ENCODE data around the gene MEX3A.
"Not testable (repeated sequence)": the region's sequence is repeated elsewhere in the genome, so short reads cannot be mapped to it uniquely, and the experiment has no call there.

MEX3A gene

DNA sequence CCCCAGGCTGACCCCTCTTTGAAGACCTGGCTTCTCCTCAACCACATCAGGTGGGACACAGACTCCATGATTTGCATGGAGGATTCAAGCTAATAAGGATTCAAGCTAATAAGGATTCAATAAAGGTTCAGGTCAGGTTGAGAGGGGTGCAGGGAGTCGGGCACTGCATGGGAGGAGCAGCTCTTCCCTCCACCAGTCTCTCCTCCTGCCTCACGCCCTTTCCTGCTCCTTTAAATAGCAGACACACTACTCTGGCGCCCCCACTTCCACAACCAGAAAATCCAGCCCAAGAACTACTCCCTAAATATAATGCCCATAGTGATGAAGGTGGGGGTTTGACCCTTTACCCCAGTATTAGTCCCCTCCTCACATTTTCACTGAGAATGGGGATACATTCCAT is 7.1 kb downstream of the MEX3A start:
- H3K4me3 ChIP-seq (ENCODE audit: low read length in 2 of 2): no peak overlapping the region
- H3K9ac ChIP-seq (ENCODE audit: low read length in 2 of 2): no peak overlapping the region
- peaks cover 16% of the 10 kb centered on the region for H3K4me1 ChIP-seq (ENCODE audit: control insufficient read depth, insufficient read depth, low read length)
- H3K36me3 ChIP-seq (ENCODE audit: control insufficient read depth in 2 of 2, insufficient read depth in 2 of 2, low read length in 2 of 2): no peaks in the 10 kb centered on the region
- H3K9me3 ChIP-seq (ENCODE audit: control insufficient read depth in 2 of 2, low read length in 2 of 2): no peaks in the 10 kb centered on the region
- no peak overlapping the region for H3K27ac ChIP-seq (ENCODE audit: low read length)
- peaks cover 0 to 3% of the 10 kb centered on the region in 2 donors for H3K27me3 ChIP-seq (ENCODE audit: control insufficient read depth in 1 of 2, insufficient read depth in 2 of 2, low read length in 2 of 2)

DNA sequence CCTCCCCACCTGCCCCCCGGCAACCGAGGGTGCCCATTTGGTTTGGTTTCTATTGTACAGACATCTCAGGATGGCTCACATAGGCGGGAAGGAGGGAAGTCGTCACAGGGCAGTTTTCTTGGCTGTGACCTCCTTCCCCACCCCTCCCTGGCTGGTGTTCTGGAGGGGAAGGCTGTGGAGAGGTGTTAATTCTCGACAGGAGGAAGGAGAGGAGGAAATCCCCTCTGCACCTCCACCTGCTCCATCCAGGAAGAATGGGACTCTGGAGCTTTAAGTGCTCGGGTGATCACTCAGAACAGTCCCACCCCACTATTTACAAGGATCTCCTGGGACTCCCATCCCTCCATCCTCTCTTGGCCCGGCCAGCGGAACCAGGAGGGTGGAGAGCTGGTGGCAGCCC is 7.6 kb downstream of the MEX3A start:
- Histone ChIP-seq H3K27me3 (ENCODE audit: control insufficient read depth in 1 of 2, insufficient read depth in 2 of 2, low read length in 2 of 2) (peaks cover 0 to 5% of the 10 kb centered on the region in 2 donors), H3K4me1 (ENCODE audit: control insufficient read depth, insufficient read depth, low read length) (peaks cover 16% of the 10 kb centered on the region), H3K36me3 (ENCODE audit: control insufficient read depth in 2 of 2, insufficient read depth in 2 of 2, low read length in 2 of 2) (no peaks in the 10 kb centered on the region), H3K4me3 (ENCODE audit: low read length in 2 of 2) (no peak overlapping the region), H3K9ac (ENCODE audit: low read length in 2 of 2) (no peak overlapping the region), H3K27ac (ENCODE audit: low read length) (no peak overlapping the region), H3K9me3 (ENCODE audit: control insufficient read depth in 2 of 2, low read length in 2 of 2) (no peaks in the 10 kb centered on the region)

DNA sequence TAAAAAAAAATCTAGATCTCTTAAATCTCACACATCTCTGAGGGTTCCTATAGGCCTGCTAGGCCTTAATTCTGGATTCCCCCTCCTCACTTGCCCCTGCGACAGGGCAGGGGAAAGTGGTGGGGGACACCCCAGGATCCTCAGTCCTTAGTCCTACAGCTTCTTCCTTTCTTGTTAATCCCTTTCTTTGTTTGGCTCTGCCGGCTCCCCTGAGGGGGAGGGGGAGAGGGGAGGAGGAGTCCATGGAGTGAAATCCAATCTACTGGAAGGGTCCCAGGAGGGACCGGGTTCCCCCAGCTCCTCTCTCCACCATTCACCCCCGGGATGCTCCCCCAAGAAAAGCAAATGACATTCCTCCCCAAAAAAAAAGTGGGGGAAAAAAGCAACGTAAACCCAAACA is 8.5 kb downstream of the MEX3A start:
- Histone ChIP-seq H3K36me3 (ENCODE audit: control insufficient read depth in 2 of 2, insufficient read depth in 2 of 2, low read length in 2 of 2) (no peaks in the 10 kb centered on the region), H3K27me3 (ENCODE audit: control insufficient read depth in 1 of 2, insufficient read depth in 2 of 2, low read length in 2 of 2) (peaks cover 0 to 5% of the 10 kb centered on the region in 2 donors), H3K27ac (ENCODE audit: low read length) (no peak overlapping the region), H3K4me3 (ENCODE audit: low read length in 2 of 2) (no peak overlapping the region), H3K9ac (ENCODE audit: low read length in 2 of 2) (no peak overlapping the region), H3K4me1 (ENCODE audit: control insufficient read depth, insufficient read depth, low read length) (peaks cover 16% of the 10 kb centered on the region), H3K9me3 (ENCODE audit: control insufficient read depth in 2 of 2, low read length in 2 of 2) (no peaks in the 10 kb centered on the region)

DNA sequence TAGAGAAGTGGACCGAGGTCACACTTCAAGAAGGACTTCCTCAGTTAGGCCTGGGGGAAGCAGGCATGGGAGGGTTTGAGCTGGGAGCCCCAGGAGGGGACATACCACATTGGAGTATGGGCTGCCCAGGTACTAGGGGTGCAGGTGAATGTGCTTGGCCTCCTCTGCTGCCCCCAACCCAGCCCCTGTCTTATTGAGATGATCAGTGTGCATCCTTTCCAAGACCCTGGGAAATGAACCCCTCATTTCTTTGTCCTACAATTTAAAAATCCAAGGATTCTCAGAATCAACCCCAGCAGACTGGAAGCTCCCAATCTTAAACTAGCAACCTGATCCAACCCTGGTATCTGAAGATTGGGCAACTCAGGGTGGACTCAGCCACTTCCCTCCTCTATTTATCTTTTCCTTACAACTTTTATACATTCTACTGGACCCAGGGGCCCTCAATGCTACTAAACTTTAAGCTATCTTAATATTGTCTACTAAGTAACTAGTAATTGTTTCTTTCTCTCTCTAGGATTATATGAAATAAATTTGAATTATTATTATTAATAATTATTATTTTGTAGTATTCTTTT is 9.1 kb downstream of the MEX3A start:
- H3K27me3 ChIP-seq (ENCODE audit: control insufficient read depth in 1 of 2, insufficient read depth in 2 of 2, low read length in 2 of 2): peaks cover 0 to 5% of the 10 kb centered on the region in 2 donors
- H3K36me3 ChIP-seq (ENCODE audit: control insufficient read depth in 2 of 2, insufficient read depth in 2 of 2, low read length in 2 of 2): no peaks in the 10 kb centered on the region
- no peak overlapping the region for H3K9ac ChIP-seq (ENCODE audit: low read length in 2 of 2)
- peaks cover 16% of the 10 kb centered on the region for H3K4me1 ChIP-seq (ENCODE audit: control insufficient read depth, insufficient read depth, low read length)
- H3K4me3 ChIP-seq (ENCODE audit: low read length in 2 of 2): no peak overlapping the region
- no peaks in the 10 kb centered on the region for H3K9me3 ChIP-seq (ENCODE audit: control insufficient read depth in 2 of 2, low read length in 2 of 2)
- no peak overlapping the region for H3K27ac ChIP-seq (ENCODE audit: low read length)

DNA sequence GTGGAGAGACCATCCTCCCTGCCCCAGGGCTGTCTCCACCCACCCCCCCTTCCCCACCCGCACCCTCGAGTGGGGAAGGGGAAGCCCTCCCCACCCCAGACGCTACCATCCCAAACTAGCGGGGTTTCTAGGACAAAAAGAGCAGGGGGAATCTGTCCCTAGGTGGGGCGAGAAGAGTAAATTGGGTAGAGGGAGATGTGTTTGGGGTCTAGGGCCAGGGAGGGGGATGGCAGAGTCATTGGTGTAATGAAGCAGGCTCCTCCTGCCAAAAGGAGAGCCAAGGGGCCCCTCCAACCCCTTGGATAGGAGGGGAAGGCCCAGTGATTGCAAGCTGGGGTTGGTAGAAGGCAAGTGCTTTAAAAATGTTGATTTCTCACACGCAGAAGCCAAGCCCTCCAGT is 10.0 kb downstream of the MEX3A start:
- H3K4me3 ChIP-seq (ENCODE audit: low read length in 2 of 2): no peak overlapping the region
- no peaks in the 10 kb centered on the region for H3K36me3 ChIP-seq (ENCODE audit: control insufficient read depth in 2 of 2, insufficient read depth in 2 of 2, low read length in 2 of 2)
- peaks cover 15% of the 10 kb centered on the region for H3K4me1 ChIP-seq (ENCODE audit: control insufficient read depth, insufficient read depth, low read length)
- no peak overlapping the region for H3K27ac ChIP-seq (ENCODE audit: low read length)
- no peaks in the 10 kb centered on the region for H3K9me3 ChIP-seq (ENCODE audit: control insufficient read depth in 2 of 2, low read length in 2 of 2)
- no peak overlapping the region for H3K9ac ChIP-seq (ENCODE audit: low read length in 2 of 2)
- peaks cover 0 to 6% of the 10 kb centered on the region in 2 donors for H3K27me3 ChIP-seq (ENCODE audit: control insufficient read depth in 1 of 2, insufficient read depth in 2 of 2, low read length in 2 of 2)

DNA sequence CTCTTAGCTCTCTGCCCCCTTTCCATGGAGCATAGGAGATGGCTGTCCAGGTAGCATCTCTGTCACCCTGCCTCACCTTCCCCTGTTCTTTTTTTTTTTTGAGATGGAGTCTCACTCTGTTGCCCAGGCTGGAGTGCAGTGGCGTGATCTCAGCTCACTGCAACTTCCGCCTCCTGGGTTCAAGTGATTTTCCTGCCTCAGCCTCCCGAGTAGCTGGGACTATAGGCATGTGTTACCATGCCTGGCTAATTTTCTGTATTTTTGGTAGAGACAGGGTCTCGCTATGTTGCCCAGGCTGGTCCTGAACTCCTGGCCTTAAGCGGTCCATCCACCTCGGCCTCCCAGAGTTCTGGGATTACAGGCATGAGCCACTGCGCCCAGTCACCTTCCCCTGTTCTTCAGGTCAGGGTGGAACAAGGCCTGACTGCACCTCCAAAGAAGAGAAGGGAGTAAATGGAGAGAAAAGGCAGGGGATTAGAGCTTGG is 10.9 kb downstream of the MEX3A start:
- not testable (repeated sequence) for H3K4me1 ChIP-seq (ENCODE audit: control insufficient read depth, insufficient read depth, low read length); H3K36me3 ChIP-seq (ENCODE audit: control insufficient read depth in 2 of 2, insufficient read depth in 2 of 2, low read length in 2 of 2); H3K9ac ChIP-seq (ENCODE audit: low read length in 2 of 2); H3K4me3 ChIP-seq (ENCODE audit: low read length in 2 of 2); H3K27ac ChIP-seq (ENCODE audit: low read length); H3K9me3 ChIP-seq (ENCODE audit: control insufficient read depth in 2 of 2, low read length in 2 of 2); H3K27me3 ChIP-seq (ENCODE audit: control insufficient read depth in 1 of 2, insufficient read depth in 2 of 2, low read length in 2 of 2)

DNA sequence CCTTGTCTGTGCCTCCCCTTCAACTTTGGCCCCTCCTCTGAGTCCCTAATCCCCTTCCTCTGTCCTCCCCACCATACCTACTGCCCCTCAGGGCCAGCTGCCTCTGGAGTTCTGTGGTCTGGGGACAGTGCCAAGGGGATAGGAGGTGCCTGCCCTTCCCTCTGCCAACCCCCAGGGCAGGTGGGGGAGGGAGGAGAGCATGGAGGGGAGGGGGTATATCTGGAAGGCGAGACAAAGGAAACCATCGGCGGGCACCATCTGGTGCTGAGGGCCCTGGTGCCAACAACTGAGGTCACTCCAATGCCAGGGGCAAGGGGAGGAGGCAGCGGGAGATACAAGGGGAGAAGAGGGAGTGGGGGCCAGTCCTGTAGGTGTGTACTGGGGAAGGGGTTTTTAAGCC is 11.7 kb downstream of the MEX3A start:
- H3K9ac ChIP-seq (ENCODE audit: low read length in 2 of 2): no peak overlapping the region
- no peaks in the 10 kb centered on the region for H3K4me1 ChIP-seq (ENCODE audit: control insufficient read depth, insufficient read depth, low read length)
- peaks cover 0 to 7% of the 10 kb centered on the region in 2 donors for H3K27me3 ChIP-seq (ENCODE audit: control insufficient read depth in 1 of 2, insufficient read depth in 2 of 2, low read length in 2 of 2)
- H3K4me3 ChIP-seq (ENCODE audit: low read length in 2 of 2): no peak overlapping the region
- H3K27ac ChIP-seq (ENCODE audit: low read length): no peak overlapping the region
- no peaks in the 10 kb centered on the region for H3K36me3 ChIP-seq (ENCODE audit: control insufficient read depth in 2 of 2, insufficient read depth in 2 of 2, low read length in 2 of 2)
- no peaks in the 10 kb centered on the region for H3K9me3 ChIP-seq (ENCODE audit: control insufficient read depth in 2 of 2, low read length in 2 of 2)

DNA sequence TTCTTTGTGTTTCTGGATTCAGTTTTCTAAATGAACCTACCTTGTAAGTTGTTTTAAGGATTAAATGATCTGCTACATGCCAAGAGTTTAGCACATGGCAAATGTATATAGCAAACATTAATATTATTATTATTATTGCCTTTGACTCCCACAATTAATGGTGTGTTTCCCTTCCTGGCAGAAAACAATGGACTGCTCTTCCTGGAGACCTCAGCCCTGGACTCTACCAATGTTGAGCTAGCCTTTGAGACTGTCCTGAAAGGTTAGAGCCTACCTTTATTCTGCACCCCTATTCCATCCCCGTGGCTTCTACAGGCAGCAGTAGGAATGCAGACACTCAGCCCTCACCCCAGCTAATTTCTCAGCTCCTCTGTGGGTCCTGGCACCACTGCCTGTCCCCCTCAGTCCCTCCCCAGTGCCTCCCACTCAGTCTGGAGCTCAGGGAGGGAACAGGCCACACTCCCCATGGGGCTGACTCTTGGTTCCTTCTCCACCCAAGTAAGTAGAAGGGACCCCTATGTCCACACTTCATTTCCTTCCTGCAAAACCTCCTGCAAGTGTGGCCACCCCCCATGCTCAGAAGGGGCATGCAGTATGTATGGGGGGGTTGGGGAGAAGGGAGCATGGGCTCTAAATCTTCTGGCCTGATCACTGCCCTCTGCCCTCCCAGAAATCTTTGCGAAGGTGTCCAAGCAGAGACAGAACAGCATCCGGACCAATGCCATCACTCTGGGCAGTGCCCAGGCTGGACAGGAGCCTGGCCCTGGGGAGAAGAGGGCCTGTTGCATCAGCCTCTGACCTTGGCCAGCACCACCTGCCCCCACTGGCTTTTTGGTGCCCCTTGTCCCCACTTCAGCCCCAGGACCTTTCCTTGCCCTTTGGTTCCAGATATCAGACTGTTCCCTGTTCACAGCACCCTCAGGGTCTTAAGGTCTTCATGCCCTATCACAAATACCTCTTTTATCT is 12.5 kb downstream of the MEX3A start:
- no peaks in the 10 kb centered on the region for H3K36me3 ChIP-seq (ENCODE audit: control insufficient read depth in 2 of 2, insufficient read depth in 2 of 2, low read length in 2 of 2)

DNA sequence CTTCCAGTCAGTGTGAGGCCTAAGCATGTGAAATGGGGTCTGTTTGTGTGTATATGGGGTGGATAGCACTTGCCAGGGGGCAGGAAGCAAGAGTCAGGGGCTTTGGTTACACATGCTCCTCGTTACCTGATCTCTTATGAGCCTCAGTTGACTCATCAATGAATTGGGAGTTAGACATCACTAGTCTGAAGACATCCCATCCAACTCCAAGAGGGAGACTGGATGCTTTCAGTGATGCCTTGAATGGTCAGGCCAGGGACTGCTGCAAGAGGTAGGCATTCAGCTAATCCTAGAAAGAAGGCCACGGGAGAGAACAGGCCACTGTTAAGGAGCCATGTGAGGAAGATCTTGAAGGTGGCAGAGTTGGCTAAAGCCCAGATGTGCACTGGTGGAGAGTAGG is 15.0 kb downstream of the MEX3A start:
- no peaks in the 10 kb centered on the region for H3K36me3 ChIP-seq (ENCODE audit: control insufficient read depth in 2 of 2, insufficient read depth in 2 of 2, low read length in 2 of 2)
- H3K4me3 ChIP-seq (ENCODE audit: low read length in 2 of 2): no peak overlapping the region
- no peaks in the 10 kb centered on the region for H3K4me1 ChIP-seq (ENCODE audit: control insufficient read depth, insufficient read depth, low read length)
- H3K9me3 ChIP-seq (ENCODE audit: control insufficient read depth in 2 of 2, low read length in 2 of 2): no peaks in the 10 kb centered on the region
- H3K27ac ChIP-seq (ENCODE audit: low read length): no peak overlapping the region
- H3K27me3 ChIP-seq (ENCODE audit: control insufficient read depth in 1 of 2, insufficient read depth in 2 of 2, low read length in 2 of 2): peaks cover 0 to 6% of the 10 kb centered on the region in 2 donors
- H3K9ac ChIP-seq (ENCODE audit: low read length in 2 of 2): no peak overlapping the region

More for the DNA sequence above, 12.5 kb downstream of the MEX3A start:
- Histone ChIP-seq H3K9me3 (ENCODE audit: control insufficient read depth in 2 of 2, low read length in 2 of 2) (no peaks in the 10 kb centered on the region), H3K27ac (ENCODE audit: low read length) (no peak overlapping the region), H3K27me3 (ENCODE audit: control insufficient read depth in 1 of 2, insufficient read depth in 2 of 2, low read length in 2 of 2) (peaks cover 0 to 7% of the 10 kb centered on the region in 2 donors), H3K9ac (ENCODE audit: low read length in 2 of 2) (no peak overlapping the region), H3K4me1 (ENCODE audit: control insufficient read depth, insufficient read depth, low read length) (no peaks in the 10 kb centered on the region), H3K4me3 (ENCODE audit: low read length in 2 of 2) (no peak overlapping the region)

DNA sequence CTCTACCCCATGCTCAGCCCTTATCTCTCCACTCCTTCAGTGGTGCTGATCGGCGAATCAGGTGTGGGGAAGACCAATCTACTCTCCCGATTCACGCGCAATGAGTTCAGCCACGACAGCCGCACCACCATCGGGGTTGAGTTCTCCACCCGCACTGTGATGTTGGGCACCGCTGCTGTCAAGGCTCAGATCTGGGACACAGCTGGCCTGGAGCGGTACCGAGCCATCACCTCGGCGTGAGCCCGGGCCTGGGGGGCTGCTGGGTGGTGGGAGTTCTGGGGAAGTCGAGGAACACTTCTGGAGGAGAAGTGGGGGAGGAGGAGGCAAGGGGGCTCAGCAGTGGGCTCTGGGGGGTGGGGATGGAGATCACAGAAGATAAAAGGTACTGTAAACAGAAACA is 16.4 kb downstream of the MEX3A start:
- Histone ChIP-seq H3K36me3 (ENCODE audit: control insufficient read depth in 2 of 2, insufficient read depth in 2 of 2, low read length in 2 of 2) (no peaks in the 10 kb centered on the region), H3K27ac (ENCODE audit: low read length) (no peak overlapping the region), H3K9ac (ENCODE audit: low read length in 2 of 2) (no peak overlapping the region), H3K4me3 (ENCODE audit: low read length in 2 of 2) (no peak overlapping the region), H3K4me1 (ENCODE audit: control insufficient read depth, insufficient read depth, low read length) (no peaks in the 10 kb centered on the region), H3K27me3 (ENCODE audit: control insufficient read depth in 1 of 2, insufficient read depth in 2 of 2, low read length in 2 of 2) (peaks cover 0 to 5% of the 10 kb centered on the region in 2 donors), H3K9me3 (ENCODE audit: control insufficient read depth in 2 of 2, low read length in 2 of 2) (no peaks in the 10 kb centered on the region)

DNA sequence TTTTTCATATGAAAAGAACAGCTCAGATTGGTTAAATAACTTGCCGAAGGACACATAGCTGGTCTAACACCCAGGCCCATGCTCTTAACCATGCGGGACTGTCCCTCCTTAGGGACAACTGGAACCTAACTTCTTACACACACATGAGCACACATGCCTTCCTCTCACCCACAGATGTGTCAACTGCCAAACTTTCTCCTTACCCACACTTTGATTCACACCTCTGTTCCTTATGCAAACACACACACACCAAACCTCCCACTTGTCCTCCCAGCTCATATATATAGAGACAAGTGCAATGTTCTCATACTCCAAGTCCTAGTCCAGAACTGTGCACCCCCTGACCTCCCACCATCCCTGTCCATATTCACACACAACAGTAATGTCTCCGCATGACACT is 17.1 kb downstream of the MEX3A start:
- H3K36me3 ChIP-seq (ENCODE audit: control insufficient read depth in 2 of 2, insufficient read depth in 2 of 2, low read length in 2 of 2): no peaks in the 10 kb centered on the region

More for the DNA sequence above, 17.1 kb downstream of the MEX3A start:
- H3K9ac ChIP-seq (ENCODE audit: low read length in 2 of 2): no peak overlapping the region
- H3K4me3 ChIP-seq (ENCODE audit: low read length in 2 of 2): no peak overlapping the region
- H3K27me3 ChIP-seq (ENCODE audit: control insufficient read depth in 1 of 2, insufficient read depth in 2 of 2, low read length in 2 of 2): peaks cover 0 to 4% of the 10 kb centered on the region in 2 donors
- H3K9me3 ChIP-seq (ENCODE audit: control insufficient read depth in 2 of 2, low read length in 2 of 2): no peaks in the 10 kb centered on the region
- H3K4me1 ChIP-seq (ENCODE audit: control insufficient read depth, insufficient read depth, low read length): no peaks in the 10 kb centered on the region
- no peak overlapping the region for H3K27ac ChIP-seq (ENCODE audit: low read length)
